Measurements from ENCODE around the gene AAGAB. TPM values are rescaled to one million over a fixed set of nuclear protein-coding genes. Genes with fewer than 3 reads are reported as not detected.

Gene AAGAB
- total RNA-seq, 1 donor from 2014 or later = 60.5 TPM

- peaks cover 14% of the 10 kb centered on the region for H3K36me3 Mint-ChIP-seq (ENCODE audit: insufficient read depth)
- H3K4me1 Mint-ChIP-seq (ENCODE audit: low read depth) = no peaks in the 10 kb centered on the region
- H3K27ac Mint-ChIP-seq = no peak overlapping the region
- no peak for TF ChIP-seq CTCF (IDR thresholded peaks at IDR 0.05; ENCODE audit: unreplicated experiment)
- DNase-seq (ENCODE audit: low spot score, unreplicated experiment) = no peak
- H3K9me3 Mint-ChIP-seq (ENCODE audit: low read depth) = no peaks in the 10 kb centered on the region
- H3K27me3 Mint-ChIP-seq = no peaks in the 10 kb centered on the region
- H3K4me3 Mint-ChIP-seq (ENCODE audit: low read depth) = no peak overlapping the region
Observed at GRCh38 chr15:67218428-67218827, 36.0 kb downstream of the AAGAB start.

DNA sequence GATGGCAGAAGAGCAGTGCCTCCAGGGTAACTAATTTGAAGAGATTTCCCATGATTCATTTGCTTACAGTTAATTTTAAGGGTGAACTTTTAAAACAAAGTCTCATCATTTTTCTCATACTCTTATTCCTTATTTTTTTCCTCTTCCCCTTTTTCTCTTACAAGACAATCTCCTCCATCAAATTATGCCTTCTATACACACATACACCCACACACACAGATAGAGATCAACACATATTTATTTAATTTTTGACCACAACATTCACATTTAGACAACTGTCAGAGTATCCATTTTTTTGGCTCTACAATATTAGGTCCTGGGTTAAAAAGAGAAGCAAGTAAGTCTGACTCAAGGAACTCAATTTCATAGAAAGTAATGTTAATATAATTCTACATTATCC, 37.6 kb downstream of the AAGAB start:
- no peaks in the 10 kb centered on the region for H3K9me3 Mint-ChIP-seq (ENCODE audit: low read depth)
- TF ChIP-seq CTCF (IDR thresholded peaks at IDR 0.05; ENCODE audit: unreplicated experiment) = no peak
- no peaks in the 10 kb centered on the region for H3K4me1 Mint-ChIP-seq (ENCODE audit: low read depth)
- H3K36me3 Mint-ChIP-seq (ENCODE audit: insufficient read depth) = peaks cover 14% of the 10 kb centered on the region
- DNase-seq (ENCODE audit: low spot score, unreplicated experiment) = no peak
- no peak overlapping the region for H3K4me3 Mint-ChIP-seq (ENCODE audit: low read depth)
- no peaks in the 10 kb centered on the region for H3K27me3 Mint-ChIP-seq
- H3K27ac Mint-ChIP-seq = no peak overlapping the region

- no peak for DNase-seq (ENCODE audit: low spot score, unreplicated experiment)
- H3K4me1 Mint-ChIP-seq (ENCODE audit: low read depth) = no peaks in the 10 kb centered on the region
- H3K9me3 Mint-ChIP-seq (ENCODE audit: low read depth) = no peaks in the 10 kb centered on the region
- H3K27ac Mint-ChIP-seq = no peak overlapping the region
- H3K36me3 Mint-ChIP-seq (ENCODE audit: insufficient read depth) = peaks cover 14% of the 10 kb centered on the region
- no peak overlapping the region for H3K4me3 Mint-ChIP-seq (ENCODE audit: low read depth)
- no peaks in the 10 kb centered on the region for H3K27me3 Mint-ChIP-seq
- TF ChIP-seq CTCF (IDR thresholded peaks at IDR 0.05; ENCODE audit: unreplicated experiment) = no peak
Observed at GRCh38 chr15:67215102-67215501, 39.4 kb downstream of the AAGAB start.

DNA sequence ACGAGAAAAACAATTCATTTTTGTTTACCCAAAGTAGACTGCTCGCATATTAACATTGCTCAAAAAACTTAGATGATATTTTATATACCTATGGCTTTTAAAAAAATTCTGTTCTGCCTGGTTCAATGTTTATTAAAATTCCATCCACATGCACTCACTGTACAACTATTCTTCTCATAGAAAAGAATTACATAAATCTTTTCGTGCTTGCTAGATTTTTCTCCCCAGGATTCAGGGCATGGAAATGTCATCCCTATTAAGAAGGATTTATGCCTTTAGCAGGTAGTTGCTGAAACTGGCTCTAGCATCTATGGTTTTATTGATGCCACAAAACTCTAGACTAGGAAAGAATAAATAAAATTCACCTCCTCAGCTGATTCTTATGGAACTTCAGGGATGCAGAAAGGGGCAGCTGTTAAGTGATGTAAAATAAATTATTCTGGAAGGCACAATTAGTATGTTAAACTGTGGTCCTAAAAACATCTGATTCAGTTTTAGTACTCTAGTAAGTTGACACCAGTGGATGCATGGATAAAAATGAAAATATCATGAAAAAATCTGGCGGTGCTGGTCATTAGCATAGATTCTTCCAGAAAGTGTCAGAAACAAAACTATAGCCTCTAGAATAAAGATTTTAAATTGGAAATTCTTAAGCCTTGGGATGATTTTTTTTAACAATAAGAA, 41.6 kb downstream of the AAGAB start:
- Mint-ChIP-seq H3K4me3 (ENCODE audit: low read depth) (no peak overlapping the region), H3K4me1 (ENCODE audit: low read depth) (no peaks in the 10 kb centered on the region), H3K36me3 (ENCODE audit: insufficient read depth) (peaks cover 11% of the 10 kb centered on the region), H3K27me3 (no peaks in the 10 kb centered on the region), H3K9me3 (ENCODE audit: low read depth) (no peaks in the 10 kb centered on the region), H3K27ac (no peak overlapping the region)
- TF ChIP-seq CTCF (IDR thresholded peaks at IDR 0.05; ENCODE audit: unreplicated experiment) = no peak
- DNase-seq (ENCODE audit: low spot score, unreplicated experiment) = no peak

- Mint-ChIP-seq H3K4me3 (ENCODE audit: low read depth) (no peak overlapping the region), H3K27me3 (no peaks in the 10 kb centered on the region), H3K36me3 (ENCODE audit: insufficient read depth) (peaks cover 10% of the 10 kb centered on the region), H3K4me1 (ENCODE audit: low read depth) (no peaks in the 10 kb centered on the region), H3K27ac (no peak overlapping the region), H3K9me3 (ENCODE audit: low read depth) (no peaks in the 10 kb centered on the region)
- TF ChIP-seq CTCF (IDR thresholded peaks at IDR 0.05; ENCODE audit: unreplicated experiment) = no peak
- no peak for DNase-seq (ENCODE audit: low spot score, unreplicated experiment)
Observed at GRCh38 chr15:67210555-67211168, 43.8 kb downstream of the AAGAB start.
